Measurements from ENCODE around the gene PIK3R6. TPM values are rescaled to one million over a fixed set of nuclear protein-coding genes. Genes with fewer than 3 reads are reported as not detected.

The PIK3R6 gene
- total RNA-seq, 4 donors from 2014 or later: 2.0 to 3.7 (median 2.4) TPM

DNA sequence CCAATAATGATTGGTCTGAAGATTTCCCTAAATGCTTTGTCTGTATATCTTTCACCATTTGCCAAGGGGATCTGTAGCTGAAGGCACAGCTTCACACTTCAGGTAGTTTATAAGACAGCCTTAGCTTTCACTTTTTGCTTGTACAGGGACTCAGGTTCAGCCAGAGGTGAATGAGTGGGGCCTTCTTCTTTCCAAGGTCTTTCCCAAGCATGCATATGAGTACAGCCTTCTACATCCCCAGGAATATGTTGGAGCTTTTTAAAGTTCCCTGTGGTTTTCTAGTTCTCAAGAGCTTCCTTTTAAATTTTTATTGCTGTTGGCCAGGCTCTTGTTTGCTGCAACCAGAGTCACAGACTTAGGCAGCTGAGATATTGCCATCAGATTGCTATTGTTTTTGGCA, 91.2 kb downstream of the PIK3R6 start:
- TF ChIP-seq, protein P1, sequence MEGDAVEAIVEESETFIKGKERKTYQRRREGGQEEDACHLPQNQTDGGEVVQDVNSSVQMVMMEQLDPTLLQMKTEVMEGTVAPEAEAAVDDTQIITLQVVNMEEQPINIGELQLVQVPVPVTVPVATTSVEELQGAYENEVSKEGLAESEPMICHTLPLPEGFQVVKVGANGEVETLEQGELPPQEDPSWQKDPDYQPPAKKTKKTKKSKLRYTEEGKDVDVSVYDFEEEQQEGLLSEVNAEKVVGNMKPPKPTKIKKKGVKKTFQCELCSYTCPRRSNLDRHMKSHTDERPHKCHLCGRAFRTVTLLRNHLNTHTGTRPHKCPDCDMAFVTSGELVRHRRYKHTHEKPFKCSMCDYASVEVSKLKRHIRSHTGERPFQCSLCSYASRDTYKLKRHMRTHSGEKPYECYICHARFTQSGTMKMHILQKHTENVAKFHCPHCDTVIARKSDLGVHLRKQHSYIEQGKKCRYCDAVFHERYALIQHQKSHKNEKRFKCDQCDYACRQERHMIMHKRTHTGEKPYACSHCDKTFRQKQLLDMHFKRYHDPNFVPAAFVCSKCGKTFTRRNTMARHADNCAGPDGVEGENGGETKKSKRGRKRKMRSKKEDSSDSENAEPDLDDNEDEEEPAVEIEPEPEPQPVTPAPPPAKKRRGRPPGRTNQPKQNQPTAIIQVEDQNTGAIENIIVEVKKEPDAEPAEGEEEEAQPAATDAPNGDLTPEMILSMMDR (IDR thresholded peaks at IDR 0.05; ENCODE audit: low read depth): no peak

DNA sequence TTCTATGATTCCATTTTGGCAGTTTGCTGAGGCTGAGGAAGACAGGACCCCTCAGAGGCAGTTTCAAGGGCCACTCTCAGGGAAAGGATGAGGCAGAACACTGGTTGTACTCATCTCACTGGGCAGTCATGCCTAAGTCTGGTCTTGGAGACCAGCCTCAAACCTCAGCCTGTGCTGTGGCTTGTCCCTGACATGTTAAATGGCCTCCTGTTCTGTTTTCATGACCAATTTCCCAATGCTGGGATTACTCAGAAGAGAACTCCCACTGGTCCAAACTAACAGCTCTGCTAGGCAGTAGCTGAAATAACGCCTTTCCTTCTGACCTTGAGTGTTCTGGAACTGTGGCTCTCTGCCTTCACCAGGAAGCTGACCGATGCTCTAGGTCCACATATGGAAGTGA, 100.7 kb downstream of the PIK3R6 start:
- TF ChIP-seq, protein P1 (IDR thresholded peaks at IDR 0.05; ENCODE audit: low read depth): no peak

DNA sequence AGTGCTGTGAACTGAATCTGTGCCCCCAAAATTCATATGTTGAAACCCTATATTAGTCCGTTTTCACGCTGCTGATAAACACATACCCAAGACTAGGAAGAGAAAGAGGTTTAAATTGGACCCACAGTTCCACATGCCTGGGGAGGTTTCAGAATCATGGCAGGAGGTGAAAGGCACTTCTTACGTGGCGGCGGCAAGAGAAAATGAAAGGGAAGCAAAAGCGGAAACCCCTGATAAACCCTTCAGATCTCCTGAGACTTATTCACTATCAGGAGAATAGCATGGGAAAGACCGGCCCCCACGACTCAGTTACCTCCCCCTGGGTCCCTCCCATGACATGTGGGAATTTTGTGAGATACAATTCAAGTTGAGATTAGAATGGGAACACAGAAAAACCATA, 105.5 kb downstream of the PIK3R6 start:
- TF ChIP-seq, protein P1 (IDR thresholded peaks at IDR 0.05; ENCODE audit: low read depth): no peak

DNA sequence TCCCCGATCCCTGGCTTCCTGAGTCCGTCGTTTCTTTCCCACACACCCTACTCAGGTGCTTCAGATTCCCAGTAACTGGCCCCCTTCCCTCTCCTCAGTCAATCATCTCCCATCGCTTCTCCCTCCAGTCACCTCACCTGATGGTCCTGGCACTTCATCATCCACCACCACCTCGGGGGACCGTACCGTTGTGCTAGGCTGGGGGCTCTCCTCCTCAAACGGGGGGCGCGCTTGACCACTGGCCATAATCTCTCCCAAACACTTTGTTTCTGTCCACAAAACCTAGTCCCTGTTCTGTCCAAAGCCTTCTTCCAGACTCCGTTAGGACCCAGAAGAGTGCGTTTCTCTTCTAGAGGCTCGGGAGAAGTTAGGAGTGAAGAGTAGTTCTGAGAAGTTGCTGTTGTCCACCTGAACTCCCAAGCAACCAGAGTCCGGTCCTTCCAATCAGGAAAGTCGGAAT, 109.3 kb downstream of the PIK3R6 start, which contains the start of gene SPDYE4:
SPDYE4 (minus strand) TSS at position 410 of the 460 bp plus-strand sequence; CDS start at position 246, 164 bp downstream.
- TF ChIP-seq, protein P1 (IDR thresholded peaks at IDR 0.05; ENCODE audit: low read depth): no peak

DNA sequence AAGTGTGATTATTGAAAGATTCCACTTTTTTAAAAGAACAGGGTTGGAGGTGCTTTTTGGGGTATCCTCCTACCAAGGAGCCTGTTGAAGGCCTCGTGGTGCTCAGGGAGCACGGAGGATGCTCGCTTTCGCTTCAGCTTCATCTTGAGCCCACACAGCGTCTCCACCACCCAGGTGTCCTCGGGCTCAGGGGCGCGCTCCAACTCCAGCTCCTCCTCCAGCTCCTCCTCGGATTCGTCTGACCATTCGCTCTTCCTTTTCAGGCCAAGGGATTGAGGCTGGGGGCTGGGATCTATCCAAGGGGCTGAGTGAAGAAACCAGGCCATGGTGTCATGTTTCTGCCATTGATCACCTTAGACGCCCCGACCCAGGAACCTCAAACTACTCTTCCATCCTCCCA, 110.3 kb downstream of the PIK3R6 start:
- TF ChIP-seq, protein P1 (IDR thresholded peaks at IDR 0.05; ENCODE audit: low read depth): no peak

DNA sequence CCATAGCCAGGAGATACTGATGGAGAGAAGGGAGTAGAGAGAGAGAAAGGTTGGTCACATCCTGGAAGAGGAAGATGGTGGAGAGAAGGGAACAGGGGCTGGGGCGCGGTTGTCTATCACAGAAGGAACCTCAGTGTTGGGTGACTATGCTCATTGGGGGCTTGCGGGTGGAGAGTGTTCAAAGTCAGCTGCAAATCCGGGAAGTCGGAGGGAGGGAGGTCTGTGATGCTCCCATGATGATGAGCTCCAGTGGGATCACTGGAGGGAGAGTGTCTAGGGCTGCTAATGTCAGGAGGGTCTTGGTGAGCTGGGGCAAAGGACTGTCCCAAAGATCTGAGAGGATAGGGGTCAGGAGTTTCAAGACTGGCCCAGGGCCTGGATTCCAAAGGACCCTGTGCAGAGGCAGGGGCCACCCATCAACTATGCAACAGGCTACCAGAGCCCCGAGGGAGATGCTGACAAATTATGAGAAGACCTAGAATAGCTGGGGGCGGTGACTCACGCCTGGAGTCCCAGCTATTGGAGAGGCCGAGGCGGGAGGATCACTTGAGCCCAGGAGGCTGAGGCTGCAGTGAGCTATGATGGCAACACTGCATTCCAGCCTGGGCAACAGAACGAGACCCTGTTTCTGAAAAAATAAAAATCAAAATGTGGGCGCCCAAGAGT, 111.8 kb downstream of the PIK3R6 start:
- TF ChIP-seq, protein P1 (IDR thresholded peaks at IDR 0.05; ENCODE audit: low read depth): no peak

DNA sequence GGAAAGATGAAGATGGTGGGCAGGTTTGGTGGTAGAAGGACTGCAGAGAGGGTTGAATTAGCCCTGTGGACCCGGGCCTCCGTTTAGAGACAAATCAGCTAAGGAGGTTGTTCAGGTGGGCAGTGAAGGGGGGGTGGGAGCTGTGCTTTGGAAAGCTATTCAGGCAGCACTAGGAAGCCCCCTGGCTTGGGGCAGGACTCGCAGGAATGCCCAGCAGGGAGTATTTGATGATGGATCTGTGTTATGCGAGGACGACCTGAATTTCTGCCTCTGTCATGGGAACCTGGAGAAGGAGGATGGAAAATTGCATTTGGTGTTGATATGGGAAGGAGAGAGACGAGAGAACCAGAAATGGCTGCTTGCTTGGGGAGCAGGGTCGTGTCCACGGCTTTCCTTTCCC, 112.6 kb downstream of the PIK3R6 start:
- TF ChIP-seq, protein P1 (IDR thresholded peaks at IDR 0.05; ENCODE audit: low read depth): no peak
